Lung (tissue), 12 donors: ENCODE measurements around the gene MOSMO. TPM values are rescaled to one million over a fixed set of nuclear protein-coding genes. Genes with fewer than 3 reads are reported as not detected.

Experiments used
- ATAC-seq: fragments of 200-7000 bp; cut with Tn5 transposase; one replicate; pipeline ENCODE4 v1.9.1; 2020; ENCODE audit warnings: moderate number of reproducible peaks; ENCODE audit not compliant: insufficient read depth, low FRiP score
- DNase-seq, 3 donors: peaks; one replicate each; pipeline ENCODE4 v3.0.0-alpha.2; 2013 to 2017
- H3K27ac ChIP-seq, 2 donors: one replicate each; pipeline ENCODE4 v1.5.1; 2013; ENCODE audit warnings: mild to moderate bottlenecking in 2 of 2, moderate library complexity in 2 of 2, control low read depth in 1 of 2, inconsistent platforms in 1 of 2, low read depth in 1 of 2, low read length in 1 of 2
- H3K27me3 ChIP-seq, 3 donors: one replicate each; pipeline ENCODE4 v1.5.1; 2013; ENCODE audit warnings: low read length in 2 of 3; ENCODE audit not compliant: control insufficient read depth in 3 of 3, insufficient read depth in 3 of 3
- H3K36me3 ChIP-seq, 4 donors: one replicate each; pipeline ENCODE4 v1.5.1; 2013; ENCODE audit warnings: low read length in 4 of 4, mild to moderate bottlenecking in 1 of 4, moderate library complexity in 1 of 4; ENCODE audit not compliant: control insufficient read depth in 4 of 4, insufficient read depth in 4 of 4
- H3K4me1 ChIP-seq, 5 donors: one replicate each; pipeline ENCODE4 v1.5.1; 2013; ENCODE audit warnings: low read length in 5 of 5, mild to moderate bottlenecking in 2 of 5, moderate library complexity in 1 of 5; ENCODE audit not compliant: control insufficient read depth in 5 of 5, insufficient read depth in 5 of 5
- H3K4me3 ChIP-seq: one replicate; pipeline ENCODE4 v1.5.1; 2013; ENCODE audit warnings: mild to moderate bottlenecking, control low read depth, moderate library complexity
- H3K9ac ChIP-seq, 2 donors: one replicate each; pipeline ENCODE4 v1.5.1; 2013; ENCODE audit warnings: low read length in 2 of 2, control low read depth in 1 of 2; ENCODE audit not compliant: insufficient read depth in 1 of 2
- H3K9me3 ChIP-seq, 4 donors: one replicate each; pipeline ENCODE4 v1.5.1; 2013; ENCODE audit warnings: low read length in 3 of 4, mild to moderate bottlenecking in 1 of 4, moderate library complexity in 1 of 4; ENCODE audit not compliant: control insufficient read depth in 4 of 4, insufficient read depth in 3 of 4
- CTCF ChIP-seq: IDR thresholded peaks from 2 replicates; pipeline ENCODE4 v1.5.1; 2012; ENCODE audit warnings: mild to moderate bottlenecking; ENCODE audit errors: control extremely low read depth, extremely low read depth
- WGBS, 2 donors: extraction: QIAGEN DNeasy Blood & Tissue Kit; methylation state at CpG; one replicate each; pipeline ENCODE4 v1.1.7; 2013; 5-methylcytosine and 5-hydroxymethylcytosine counted together
- polyA plus RNA-seq, 2 donors: library from polyadenylated mRNA; stranded (reverse); fragments of 200-250 nt; gene quantifications; one replicate each; pipeline ENCODE4 v1.2.1, GENCODE V29; 2013
- total RNA-seq, 2 donors: library from RNA; depleted of rRNA in 1 of 2; stranded (reverse); fragments of >200 nt in 1 of 2; gene quantifications; one replicate each; pipeline ENCODE4 v1.2.1, GENCODE V29; 2014 to 2021
- donor health status: control.
- donor health status: control.
- donor health status: Bipolar disorder and iron deficiency.
- donor health status: healthy.
- donor health status: DM: yes; HTN: yes; CAD: no.

MOSMO gene
- total and polyA plus RNA-seq, 4 donors: 10.3 to 30.6 (median 11.3) TPM

GRCh38 chr16:21963887-21964286, 44.0 kb upstream of the MOSMO start:
- Histone ChIP-seq H3K9ac (no peak overlapping the region), H3K4me1 (no peaks in the 10 kb centered on the region), H3K27ac (no peak overlapping the region), H3K4me3 (no peak overlapping the region), H3K36me3 (peaks cover 39 to 64% (median 51%) of the 10 kb centered on the region in 4 donors), H3K27me3 (no peaks in the 10 kb centered on the region), H3K9me3 (no peaks in the 10 kb centered on the region)
- WGBS, 2 donors: 94% methylated on average over 3 of the region's 3 CpGs
- DNase-seq (no peak), ATAC-seq (no peak)
- TF ChIP-seq CTCF: no peak

DNA sequence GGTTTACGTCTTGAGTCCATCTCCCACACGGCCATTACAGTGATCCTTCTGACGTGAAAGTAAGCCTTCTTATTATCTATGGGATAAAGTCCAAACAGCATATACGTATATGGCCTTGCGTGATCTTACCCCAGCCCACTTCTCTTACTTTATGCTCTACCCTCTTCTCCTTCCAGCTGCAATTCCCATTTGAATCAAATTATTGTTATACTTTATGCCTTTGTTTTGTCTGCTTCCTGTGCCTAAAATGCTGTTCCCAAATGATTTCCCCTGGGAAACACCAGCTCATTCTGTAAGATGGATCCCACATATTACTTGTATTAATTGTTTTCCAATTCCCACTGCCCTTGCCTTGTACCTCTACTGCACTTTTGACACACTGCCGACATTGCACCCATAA, 43.6 kb upstream of the MOSMO start:
- Histone ChIP-seq H3K9me3 (no peaks in the 10 kb centered on the region), H3K27me3 (no peaks in the 10 kb centered on the region), H3K9ac (no peak overlapping the region), H3K4me1 (no peaks in the 10 kb centered on the region), H3K36me3 (peaks cover 39 to 62% (median 50%) of the 10 kb centered on the region in 4 donors), H3K27ac (no peak overlapping the region), H3K4me3 (no peak overlapping the region)
- 95 to 97% methylated on average over 6 of the region's 6 CpGs for WGBS, 2 donors
- DNase-seq (no peak), ATAC-seq (no peak)
- no peak for TF ChIP-seq CTCF

DNA sequence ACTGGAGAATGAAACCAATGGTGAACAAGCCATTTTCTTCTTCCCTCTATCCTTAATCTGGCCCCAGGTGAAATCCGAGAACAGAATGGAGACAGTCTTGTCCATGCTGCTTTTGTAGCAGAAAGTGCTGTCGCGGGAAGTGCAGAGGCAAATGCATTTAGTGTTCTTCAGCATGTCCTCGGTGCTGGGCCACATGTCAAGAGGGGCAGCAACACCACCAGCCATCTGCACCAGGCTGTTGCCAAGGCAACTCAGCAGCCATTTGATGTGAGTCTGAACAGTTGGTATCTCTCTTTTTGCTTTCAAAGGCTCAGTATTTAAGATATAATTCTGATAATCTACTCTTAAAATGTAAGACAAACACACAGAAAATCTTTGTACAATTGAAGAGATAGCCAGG, 36.1 kb upstream of the MOSMO start:
- ATAC-seq (no peak), DNase-seq (no peak)
- H3K27me3 ChIP-seq: no peaks in the 10 kb centered on the region
- WGBS, 2 donors: 95 to 98% methylated on average over 4 of the region's 4 CpGs
- H3K4me3 ChIP-seq: no peak overlapping the region
- peaks cover 27 to 60% (median 48%) of the 10 kb centered on the region in 4 donors for H3K36me3 ChIP-seq
- H3K9ac ChIP-seq: no peak overlapping the region
- no peak for TF ChIP-seq CTCF
- H3K4me1 ChIP-seq: no peaks in the 10 kb centered on the region
- H3K27ac ChIP-seq: no peak overlapping the region
- no peaks in the 10 kb centered on the region for H3K9me3 ChIP-seq

GRCh38 chr16:21973945-21974344, 34.0 kb upstream of the MOSMO start:
- H3K36me3 ChIP-seq: peaks cover 29 to 66% (median 51%) of the 10 kb centered on the region in 4 donors
- H3K27ac ChIP-seq: no peak overlapping the region
- no peak overlapping the region for H3K9ac ChIP-seq
- ATAC-seq (no peak), DNase-seq (no peak)
- H3K27me3 ChIP-seq: no peaks in the 10 kb centered on the region
- TF ChIP-seq CTCF: no peak
- H3K4me3 ChIP-seq: no peak overlapping the region
- no peaks in the 10 kb centered on the region for H3K4me1 ChIP-seq
- H3K9me3 ChIP-seq: no peaks in the 10 kb centered on the region
- 97% methylated on average over 2 of the region's 2 CpGs for WGBS, 2 donors
